ENCODE results near the gene NAA40.

- no peak for TF ChIP-seq CTCF (conservative IDR thresholded peaks at IDR 0.05 in 1 of 2, IDR thresholded peaks at IDR 0.05 in 1 of 2; ENCODE audit: low read depth in 1 of 2, low read length in 2 of 2)
- TF ChIP-seq EZH2 (IDR thresholded peaks at IDR 0.05; ENCODE audit: low read length, missing control alignments), result no peak
These were observed 60.7 kb downstream of the NAA40 start for GRCh38 chr11:63999349-64000025.
